ENCODE results near the gene GNAQ.

Gene GNAQ

DNA sequence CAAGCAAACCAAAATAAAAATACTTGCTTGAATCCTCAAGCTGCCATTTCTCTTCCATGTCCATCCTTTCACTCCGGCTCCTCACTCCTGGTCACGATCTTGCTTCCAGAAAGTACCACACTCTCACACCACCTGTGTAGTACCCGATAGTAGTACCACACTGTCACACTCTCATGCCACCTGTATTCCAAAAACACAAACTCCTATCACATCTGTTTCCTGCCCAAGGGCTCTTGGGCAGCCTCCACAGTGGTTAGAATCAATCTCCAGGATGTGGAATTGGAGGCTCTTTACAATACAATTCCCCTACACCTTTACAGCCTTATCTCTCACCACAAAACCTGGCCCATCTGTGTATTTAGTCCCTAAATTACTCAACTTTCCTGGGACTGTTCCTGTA lies 130.6 kb downstream of the GNAQ start:
- no peak for DNase-seq (ENCODE audit: low read depth)
- H3K4me3 ChIP-seq (ENCODE audit: low read depth, low read length), result no peak overlapping the region
- no peak for TF ChIP-seq POLR2A (IDR thresholded peaks at IDR 0.05; ENCODE audit: extremely low read depth, insufficient read length)
- TF ChIP-seq, protein P1, sequence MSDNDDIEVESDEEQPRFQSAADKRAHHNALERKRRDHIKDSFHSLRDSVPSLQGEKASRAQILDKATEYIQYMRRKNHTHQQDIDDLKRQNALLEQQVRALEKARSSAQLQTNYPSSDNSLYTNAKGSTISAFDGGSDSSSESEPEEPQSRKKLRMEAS (IDR thresholded peaks at IDR 0.05; ENCODE audit: low read depth, low read length), result no peak
- no peak for TF ChIP-seq MYC (IDR thresholded peaks at IDR 0.05; ENCODE audit: low read depth, low read length)
- TF ChIP-seq, protein P2, sequence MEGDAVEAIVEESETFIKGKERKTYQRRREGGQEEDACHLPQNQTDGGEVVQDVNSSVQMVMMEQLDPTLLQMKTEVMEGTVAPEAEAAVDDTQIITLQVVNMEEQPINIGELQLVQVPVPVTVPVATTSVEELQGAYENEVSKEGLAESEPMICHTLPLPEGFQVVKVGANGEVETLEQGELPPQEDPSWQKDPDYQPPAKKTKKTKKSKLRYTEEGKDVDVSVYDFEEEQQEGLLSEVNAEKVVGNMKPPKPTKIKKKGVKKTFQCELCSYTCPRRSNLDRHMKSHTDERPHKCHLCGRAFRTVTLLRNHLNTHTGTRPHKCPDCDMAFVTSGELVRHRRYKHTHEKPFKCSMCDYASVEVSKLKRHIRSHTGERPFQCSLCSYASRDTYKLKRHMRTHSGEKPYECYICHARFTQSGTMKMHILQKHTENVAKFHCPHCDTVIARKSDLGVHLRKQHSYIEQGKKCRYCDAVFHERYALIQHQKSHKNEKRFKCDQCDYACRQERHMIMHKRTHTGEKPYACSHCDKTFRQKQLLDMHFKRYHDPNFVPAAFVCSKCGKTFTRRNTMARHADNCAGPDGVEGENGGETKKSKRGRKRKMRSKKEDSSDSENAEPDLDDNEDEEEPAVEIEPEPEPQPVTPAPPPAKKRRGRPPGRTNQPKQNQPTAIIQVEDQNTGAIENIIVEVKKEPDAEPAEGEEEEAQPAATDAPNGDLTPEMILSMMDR (IDR thresholded peaks at IDR 0.05; ENCODE audit: low read depth, low read length), result no peak

DNA sequence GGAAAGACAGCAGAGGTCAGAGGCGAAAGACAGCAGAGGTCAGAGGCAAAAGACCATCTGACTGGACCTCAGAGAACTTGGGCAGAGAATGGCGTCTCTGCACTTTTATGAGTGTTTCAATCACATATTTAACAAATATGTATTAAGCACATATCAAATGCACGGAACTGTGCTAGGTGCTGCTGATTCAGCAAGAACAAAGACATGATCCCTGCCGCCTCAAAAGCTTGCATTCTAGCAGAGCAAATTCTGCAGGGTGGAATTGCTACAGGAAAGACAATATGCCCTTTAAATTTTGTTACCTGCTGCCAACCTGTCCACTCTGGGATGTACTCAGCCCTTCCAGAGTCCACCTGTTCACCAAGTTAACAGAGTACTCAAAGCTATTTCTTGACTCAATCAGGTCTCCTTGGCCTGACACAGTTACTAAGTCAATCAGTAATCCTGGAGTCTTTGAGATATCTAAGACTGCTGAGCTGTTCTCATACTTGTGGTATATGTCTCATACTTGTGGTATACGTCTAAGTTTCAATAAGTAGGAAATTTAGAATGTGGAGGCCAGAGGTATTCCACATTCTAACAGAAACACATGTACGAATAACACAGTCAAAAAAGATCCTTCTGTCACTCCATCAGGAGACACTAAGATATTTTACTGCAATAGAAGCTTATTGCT lies 131.8 kb downstream of the GNAQ start:
- TF ChIP-seq, protein P1 (IDR thresholded peaks at IDR 0.05; ENCODE audit: low read depth, low read length), result no peak
- TF ChIP-seq MYC (IDR thresholded peaks at IDR 0.05; ENCODE audit: low read depth, low read length), result no peak
- no peak for TF ChIP-seq POLR2A (IDR thresholded peaks at IDR 0.05; ENCODE audit: extremely low read depth, insufficient read length)
- TF ChIP-seq, protein P2 (IDR thresholded peaks at IDR 0.05; ENCODE audit: low read depth, low read length), result no peak
- no peak overlapping the region for H3K4me3 ChIP-seq (ENCODE audit: low read depth, low read length)
- DNase-seq (ENCODE audit: low read depth), result no peak

DNA sequence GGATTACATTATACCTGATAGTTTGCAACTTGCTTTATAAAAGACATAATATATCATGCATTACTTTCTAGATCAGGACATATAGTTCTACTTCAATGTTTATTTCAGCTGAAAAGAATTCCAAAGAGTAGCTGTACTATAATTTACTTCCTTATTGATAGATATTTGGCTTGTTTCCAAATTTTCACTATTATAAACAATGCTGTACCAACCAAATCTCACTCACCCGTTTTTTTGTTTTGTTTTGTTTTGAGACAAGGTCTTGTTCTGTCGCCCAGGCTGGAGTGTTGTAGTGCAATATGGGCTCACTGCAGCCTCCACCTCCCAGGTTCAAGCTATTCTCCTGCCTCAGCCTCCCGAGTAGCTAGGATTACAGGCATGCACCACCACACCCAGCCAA lies 132.7 kb downstream of the GNAQ start:
- TF ChIP-seq POLR2A (IDR thresholded peaks at IDR 0.05; ENCODE audit: extremely low read depth, insufficient read length), result no peak
- TF ChIP-seq MYC (IDR thresholded peaks at IDR 0.05; ENCODE audit: low read depth, low read length), result no peak
- TF ChIP-seq, protein P2 (IDR thresholded peaks at IDR 0.05; ENCODE audit: low read depth, low read length), result no peak
- DNase-seq (ENCODE audit: low read depth), result no peak
- H3K4me3 ChIP-seq (ENCODE audit: low read depth, low read length), result no peak overlapping the region

DNA sequence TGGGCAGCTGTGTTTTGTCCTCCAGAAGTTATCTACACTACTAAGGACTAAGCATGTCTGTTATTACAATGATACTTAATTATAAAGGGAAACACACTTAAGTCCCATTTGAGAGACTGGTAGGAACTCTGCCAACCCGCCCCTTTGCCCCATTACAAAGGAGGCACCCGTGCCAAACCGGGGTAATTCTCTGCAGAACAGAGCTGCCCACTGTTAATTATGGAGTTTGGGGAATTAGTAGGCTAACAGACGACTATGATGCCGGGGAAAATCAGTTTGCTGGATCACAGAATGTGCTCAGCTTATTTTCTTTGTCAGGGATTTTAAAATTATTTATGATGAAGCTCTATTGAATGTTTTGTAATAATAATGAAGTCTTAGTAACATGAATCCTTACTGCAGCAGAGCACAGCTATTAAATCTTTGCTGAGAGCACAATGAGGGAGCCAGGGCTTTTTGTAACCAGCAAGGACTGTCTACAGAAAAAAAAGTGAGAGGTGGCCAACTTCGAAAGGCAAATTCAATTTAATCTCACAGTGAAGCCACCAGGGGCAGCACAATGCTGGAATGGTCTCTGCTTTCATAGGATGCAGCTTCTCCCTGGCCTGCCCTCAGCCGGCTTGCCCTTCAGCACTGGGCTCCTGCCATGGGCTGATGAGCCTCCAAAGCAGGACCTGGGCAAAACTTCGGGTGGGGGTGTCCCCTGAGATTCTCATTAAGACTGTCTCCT lies 134.5 kb downstream of the GNAQ start:
- TF ChIP-seq MYC (IDR thresholded peaks at IDR 0.05; ENCODE audit: low read depth, low read length) (no peak), POLR2A (IDR thresholded peaks at IDR 0.05; ENCODE audit: extremely low read depth, insufficient read length) (no peak)
- TF ChIP-seq, protein P1 (IDR thresholded peaks at IDR 0.05; ENCODE audit: low read depth, low read length), result no peak
- TF ChIP-seq, protein P2 (IDR thresholded peaks at IDR 0.05; ENCODE audit: low read depth, low read length), result peak; percentile 20
- no peak overlapping the region for H3K4me3 ChIP-seq (ENCODE audit: low read depth, low read length)
- DNase-seq (ENCODE audit: low read depth), result peak; percentile 56

DNA sequence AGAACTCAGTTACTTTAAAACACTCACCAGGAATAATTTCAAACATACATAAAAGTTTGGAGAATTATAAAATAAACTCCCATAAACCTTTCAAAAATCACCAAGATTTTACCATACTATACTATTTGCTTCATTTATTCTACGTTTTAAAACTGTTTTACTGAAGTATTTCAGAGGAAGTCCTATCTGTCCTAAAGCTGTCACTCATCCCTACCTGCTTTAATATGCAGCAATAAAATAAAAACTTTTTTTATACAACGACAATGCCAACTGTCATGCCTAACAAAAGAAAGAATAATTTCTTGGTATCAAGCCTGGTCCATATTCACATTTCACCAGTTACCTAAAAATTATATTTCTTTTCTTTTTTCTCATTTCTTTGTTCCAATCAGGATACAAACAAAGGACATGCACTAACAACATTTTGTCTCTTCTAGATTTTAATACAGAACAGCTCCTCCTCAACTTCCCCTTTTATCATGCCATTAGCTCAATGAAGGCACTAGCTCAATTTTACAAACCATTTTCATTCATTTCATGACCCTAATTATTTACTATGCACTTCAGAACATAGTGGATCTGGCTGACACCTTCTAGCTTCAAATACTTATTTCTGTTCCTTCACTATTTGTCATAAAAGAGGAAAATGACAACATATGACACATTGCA lies 135.2 kb downstream of the GNAQ start:
- H3K4me3 ChIP-seq (ENCODE audit: low read depth, low read length), result no peak overlapping the region
- TF ChIP-seq, protein P2 (IDR thresholded peaks at IDR 0.05; ENCODE audit: low read depth, low read length), result no peak
- TF ChIP-seq POLR2A (IDR thresholded peaks at IDR 0.05; ENCODE audit: extremely low read depth, insufficient read length) (no peak), MYC (IDR thresholded peaks at IDR 0.05; ENCODE audit: low read depth, low read length) (no peak)
- TF ChIP-seq, protein P1 (IDR thresholded peaks at IDR 0.05; ENCODE audit: low read depth, low read length), result no peak
- DNase-seq (ENCODE audit: low read depth), result peak; percentile 52
